Lung (tissue), 12 donors: ENCODE results near the gene ZNF710. TPM values are rescaled to one million over a fixed set of nuclear protein-coding genes. Genes with fewer than 3 reads are reported as not detected.
A peak's percentile ranks its signal among the peaks of the same experiment; 100 is the strongest.

Experiments
- ATAC-seq: fragments of 200-7000 bp; cut with Tn5 transposase; one replicate; pipeline ENCODE4 v1.9.1; 2020; ENCODE audit warnings: moderate number of reproducible peaks; ENCODE audit not compliant: insufficient read depth, low FRiP score
- DNase-seq, 3 donors: peaks; one replicate each; pipeline ENCODE4 v3.0.0-alpha.2; 2013 to 2017
- H3K27ac ChIP-seq, 2 donors: one replicate each; pipeline ENCODE4 v1.5.1; 2013; ENCODE audit warnings: mild to moderate bottlenecking in 2 of 2, moderate library complexity in 2 of 2, control low read depth in 1 of 2, inconsistent platforms in 1 of 2, low read depth in 1 of 2, low read length in 1 of 2
- H3K27me3 ChIP-seq, 3 donors: one replicate each; pipeline ENCODE4 v1.5.1; 2013; ENCODE audit warnings: low read length in 2 of 3; ENCODE audit not compliant: control insufficient read depth in 3 of 3, insufficient read depth in 3 of 3
- H3K36me3 ChIP-seq, 4 donors: one replicate each; pipeline ENCODE4 v1.5.1; 2013; ENCODE audit warnings: low read length in 4 of 4, mild to moderate bottlenecking in 1 of 4, moderate library complexity in 1 of 4; ENCODE audit not compliant: control insufficient read depth in 4 of 4, insufficient read depth in 4 of 4
- H3K4me1 ChIP-seq, 5 donors: one replicate each; pipeline ENCODE4 v1.5.1; 2013; ENCODE audit warnings: low read length in 5 of 5, mild to moderate bottlenecking in 2 of 5, moderate library complexity in 1 of 5; ENCODE audit not compliant: control insufficient read depth in 5 of 5, insufficient read depth in 5 of 5
- H3K4me3 ChIP-seq: one replicate; pipeline ENCODE4 v1.5.1; 2013; ENCODE audit warnings: mild to moderate bottlenecking, control low read depth, moderate library complexity
- H3K9ac ChIP-seq, 2 donors: one replicate each; pipeline ENCODE4 v1.5.1; 2013; ENCODE audit warnings: low read length in 2 of 2, control low read depth in 1 of 2; ENCODE audit not compliant: insufficient read depth in 1 of 2
- H3K9me3 ChIP-seq, 4 donors: one replicate each; pipeline ENCODE4 v1.5.1; 2013; ENCODE audit warnings: low read length in 3 of 4, mild to moderate bottlenecking in 1 of 4, moderate library complexity in 1 of 4; ENCODE audit not compliant: control insufficient read depth in 4 of 4, insufficient read depth in 3 of 4
- WGBS, 2 donors: extraction: QIAGEN DNeasy Blood & Tissue Kit; methylation state at CpG; one replicate each; pipeline ENCODE4 v1.1.7; 2013; 5-methylcytosine and 5-hydroxymethylcytosine counted together
- polyA plus RNA-seq, 2 donors: library from polyadenylated mRNA; stranded (reverse); fragments of 200-250 nt; gene quantifications; one replicate each; pipeline ENCODE4 v1.2.1, GENCODE V29; 2013
- total RNA-seq, 2 donors: library from RNA; depleted of rRNA in 1 of 2; stranded (reverse); fragments of >200 nt in 1 of 2; gene quantifications; one replicate each; pipeline ENCODE4 v1.2.1, GENCODE V29; 2014 to 2021
- TF ChIP-seq, protein P1 (sequence below): IDR thresholded peaks from 2 replicates; pipeline ENCODE4 v1.5.1; 2012; ENCODE audit warnings: mild to moderate bottlenecking; ENCODE audit errors: control extremely low read depth, extremely low read depth
- donor health status: control.
- donor health status: control.
- donor health status: Bipolar disorder and iron deficiency.
- donor health status: healthy.
- donor health status: DM: yes; HTN: yes; CAD: no.

Gene ZNF710
- total and polyA plus RNA-seq, 4 donors = 19.6 to 49.1 (median 38.6) TPM

GRCh38 chr15:90019611-90020010 lies 18.5 kb downstream of the ZNF710 start:
- Histone ChIP-seq H3K4me3 (no peak overlapping the region), H3K27ac (peak overlapping the region; percentile 22 to 72), H3K27me3 (no peaks in the 10 kb centered on the region), H3K9ac (no peak overlapping the region), H3K4me1 (peaks cover 0 to 26% (median under 1%) of the 10 kb centered on the region in 5 donors), H3K36me3 (peaks cover 0 to 1% (median 0%) of the 10 kb centered on the region in 4 donors), H3K9me3 (no peaks in the 10 kb centered on the region)
- ATAC-seq (no peak), DNase-seq (no peak)
- TF ChIP-seq, protein P1, sequence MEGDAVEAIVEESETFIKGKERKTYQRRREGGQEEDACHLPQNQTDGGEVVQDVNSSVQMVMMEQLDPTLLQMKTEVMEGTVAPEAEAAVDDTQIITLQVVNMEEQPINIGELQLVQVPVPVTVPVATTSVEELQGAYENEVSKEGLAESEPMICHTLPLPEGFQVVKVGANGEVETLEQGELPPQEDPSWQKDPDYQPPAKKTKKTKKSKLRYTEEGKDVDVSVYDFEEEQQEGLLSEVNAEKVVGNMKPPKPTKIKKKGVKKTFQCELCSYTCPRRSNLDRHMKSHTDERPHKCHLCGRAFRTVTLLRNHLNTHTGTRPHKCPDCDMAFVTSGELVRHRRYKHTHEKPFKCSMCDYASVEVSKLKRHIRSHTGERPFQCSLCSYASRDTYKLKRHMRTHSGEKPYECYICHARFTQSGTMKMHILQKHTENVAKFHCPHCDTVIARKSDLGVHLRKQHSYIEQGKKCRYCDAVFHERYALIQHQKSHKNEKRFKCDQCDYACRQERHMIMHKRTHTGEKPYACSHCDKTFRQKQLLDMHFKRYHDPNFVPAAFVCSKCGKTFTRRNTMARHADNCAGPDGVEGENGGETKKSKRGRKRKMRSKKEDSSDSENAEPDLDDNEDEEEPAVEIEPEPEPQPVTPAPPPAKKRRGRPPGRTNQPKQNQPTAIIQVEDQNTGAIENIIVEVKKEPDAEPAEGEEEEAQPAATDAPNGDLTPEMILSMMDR = no peak
- WGBS, 2 donors = 63 to 64% methylated on average over 8 of the region's 8 CpGs

DNA sequence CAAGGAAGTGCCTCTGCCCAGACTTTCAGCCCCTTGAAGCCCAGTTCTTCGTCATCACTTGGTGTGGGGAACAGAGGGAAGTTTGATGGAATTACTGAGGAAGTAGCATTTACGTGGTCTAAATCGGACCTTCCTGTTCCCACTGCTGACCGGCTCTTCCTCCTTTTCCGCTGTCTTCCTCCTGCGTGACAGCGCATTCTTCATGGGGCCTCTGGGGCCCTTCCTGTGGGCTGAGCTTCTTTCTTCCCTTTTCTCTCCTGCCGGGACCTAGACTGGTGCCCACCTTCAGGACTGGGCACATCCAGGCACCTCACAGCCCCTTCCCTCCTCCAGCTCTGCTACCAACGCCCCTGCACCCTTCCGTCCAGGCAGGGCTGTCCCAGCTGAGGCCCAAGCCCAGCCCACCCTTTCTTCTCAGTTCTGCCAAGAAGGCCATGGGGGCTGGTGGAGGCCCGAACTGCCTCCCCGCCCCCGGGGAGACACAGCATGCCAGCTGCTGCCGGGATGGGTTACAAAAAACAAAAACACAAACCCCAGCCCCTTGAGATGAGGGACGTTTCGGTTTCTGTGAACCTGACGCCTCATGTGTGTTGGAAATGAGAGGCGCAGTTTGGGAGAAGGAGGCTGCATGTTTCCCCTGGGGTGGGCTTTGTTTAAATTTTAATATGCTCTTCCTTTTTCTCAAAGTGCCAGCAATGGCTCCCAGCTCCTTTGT lies 19.1 kb downstream of the ZNF710 start:
- Histone ChIP-seq H3K9ac (no peak overlapping the region), H3K27me3 (no peaks in the 10 kb centered on the region), H3K4me3 (no peak overlapping the region), H3K27ac (peak overlapping the region; percentile 39 to 72), H3K36me3 (peaks cover 0 to 1% (median 0%) of the 10 kb centered on the region in 4 donors), H3K9me3 (no peaks in the 10 kb centered on the region), H3K4me1 (peaks cover 0 to 28% (median 5%) of the 10 kb centered on the region in 5 donors)
- WGBS, 2 donors = 25 to 48% methylated on average over 18 of the region's 18 CpGs
- TF ChIP-seq, protein P1 = no peak
- ATAC-seq (peak; percentile 64), DNase-seq (peak in 2 of 3 donors; percentile 33 to 41)

GRCh38 chr15:90020936-90021507 lies 19.9 kb downstream of the ZNF710 start:
- no peak overlapping the region for H3K9ac ChIP-seq
- no peaks in the 10 kb centered on the region for H3K9me3 ChIP-seq
- WGBS, 2 donors = 85 to 87% methylated on average over 10 of the region's 10 CpGs
- H3K36me3 ChIP-seq = peaks cover 0 to 1% (median 0%) of the 10 kb centered on the region in 4 donors
- no peaks in the 10 kb centered on the region for H3K27me3 ChIP-seq
- TF ChIP-seq, protein P1 = no peak
- peak overlapping the region in 1 of 2 donors; percentile 72 for H3K27ac ChIP-seq
- DNase-seq = no peak
- no peak overlapping the region for H3K4me3 ChIP-seq
- peaks cover 0 to 28% (median 8%) of the 10 kb centered on the region in 5 donors for H3K4me1 ChIP-seq
- no peak for ATAC-seq
